ENCODE data around the gene GRM2.
A peak's percentile ranks its signal among the peaks of the same experiment; 100 is the strongest.

GRM2 gene

GRCh38 chr3:51670053-51670822, 36.6 kb upstream of the GRM2 start:
- DNase-seq (ENCODE audit: low read depth): no peak
- no peak for TF ChIP-seq CTCF (conservative IDR thresholded peaks at IDR 0.05; ENCODE audit: low read length)
- peak overlapping the region; percentile 66 for H3K4me3 ChIP-seq (ENCODE audit: low read length)

- TF ChIP-seq CTCF (conservative IDR thresholded peaks at IDR 0.05; ENCODE audit: low read length): no peak
- peak within 1 kb of the TSS; percentile 88 for H3K4me3 ChIP-seq (ENCODE audit: low read length)
- DNase-seq (ENCODE audit: low read depth): peak; percentile 79
Measured at GRCh38 chr3:51670823-51671733, 35.8 kb upstream of the GRM2 start, which contains the start of gene TEX264. Gene TEX264, plus strand, starts transcription at chr3:51671252. Its CDS starts 3,053 bp downstream, at chr3:51674305.

- TF ChIP-seq CTCF (conservative IDR thresholded peaks at IDR 0.05; ENCODE audit: low read length): no peak
- H3K4me3 ChIP-seq (ENCODE audit: low read length): peak overlapping the region; percentile 88
- DNase-seq (ENCODE audit: low read depth): peak; percentile 54
Measured at GRCh38 chr3:51671734-51672475, 35.0 kb upstream of the GRM2 start.

GRCh38 chr3:51673181-51673801, 33.6 kb upstream of the GRM2 start:
- H3K4me3 ChIP-seq (ENCODE audit: low read length): no peak overlapping the region
- no peak for DNase-seq (ENCODE audit: low read depth)
- TF ChIP-seq CTCF (conservative IDR thresholded peaks at IDR 0.05; ENCODE audit: low read length): no peak

GRCh38 chr3:51673802-51674654, 32.8 kb upstream of the GRM2 start:
- DNase-seq (ENCODE audit: low read depth): no peak
- TF ChIP-seq CTCF (conservative IDR thresholded peaks at IDR 0.05; ENCODE audit: low read length): no peak
- H3K4me3 ChIP-seq (ENCODE audit: low read length): no peak overlapping the region

DNA sequence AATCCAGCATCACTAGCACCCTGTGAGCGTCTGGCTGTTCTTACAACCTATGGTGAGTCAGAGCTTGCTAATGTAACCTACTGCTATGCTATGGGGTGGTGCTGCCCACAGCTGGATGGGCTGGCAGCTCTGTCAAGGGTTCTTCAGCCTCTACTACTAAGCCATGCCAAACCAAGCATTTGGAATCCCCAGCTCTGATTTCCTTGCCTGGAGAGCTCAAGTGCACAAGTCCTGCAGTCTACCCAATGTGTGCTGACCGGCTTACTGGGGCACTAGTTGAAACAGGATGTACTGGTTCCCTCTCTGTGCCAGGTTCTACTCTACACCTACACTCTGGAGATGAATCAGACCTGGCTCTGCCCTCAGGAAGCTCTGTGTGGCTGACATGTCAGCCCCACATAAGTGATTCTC, 31.7 kb upstream of the GRM2 start:
- H3K4me3 ChIP-seq (ENCODE audit: low read length): no peak overlapping the region
- peak; percentile 65 for DNase-seq (ENCODE audit: low read depth)
- TF ChIP-seq CTCF (conservative IDR thresholded peaks at IDR 0.05; ENCODE audit: low read length): no peak
